Measurements from ENCODE around the gene HAUS3. TPM values are rescaled to one million over a fixed set of nuclear protein-coding genes. Genes with fewer than 3 reads are reported as not detected.

HAUS3 gene
- total and polyA plus RNA-seq, 2 of the 13 experiments (the other 11 are each of a cell fraction or from before 2014, with no cell fraction given): 3.9 to 12.6 TPM

GRCh38 chr4:2245787-2246275, 3.9 kb upstream of the HAUS3 start:
- peaks cover 34% of the 10 kb centered on the region for H3K4me1 ChIP-seq (ENCODE audit: insufficient read depth, low read length)
- in situ Hi-C loops (cut with HindIII; ENCODE audit: extremely low pct_ligation_motif_present, low pct_unique_long_range_greater_than_20kb): no loop called here
- H3K79me2 ChIP-seq (ENCODE audit: insufficient read depth, low read length): peaks cover 8% of the 10 kb centered on the region
- ATAC-seq (no peak), FAIRE-seq (no peak), DNase-seq (ENCODE audit: low spot score) (no peak)
- H3K4me3 ChIP-seq (replicated peaks in 1 of 3; ENCODE audit: insufficient read depth in 1 of 3, low read depth in 2 of 3, low read length in 3 of 3): no peak overlapping the region
- no peak overlapping the region for H2AFZ ChIP-seq (ENCODE audit: low read length)
- intact Hi-C loops (cut with micrococcal nuclease; ENCODE audit: unreplicated experiment): loop anchor here (10.0 kb wide), 1 partner anchor 219 kb away; the partner anchor contains the start of gene RNF4
- no TSS peak for BruUV-seq (replicated peaks)
- peaks cover 0 to 4% of the 10 kb centered on the region in 2 experiments; a peak in 2 of 5 replicates for H3K36me3 ChIP-seq (replicated peaks in 1 of 2; ENCODE audit: control insufficient read depth in 1 of 2, insufficient read depth in 2 of 2, low read length in 2 of 2)
- no peaks in the 10 kb centered on the region for H3K27me3 ChIP-seq (ENCODE audit: control insufficient read depth in 1 of 2, insufficient read depth in 2 of 2, low read length in 2 of 2)
- no peaks in the 10 kb centered on the region for H3K9me3 ChIP-seq (ENCODE audit: low read length)
- H3K4me2 ChIP-seq (ENCODE audit: low read depth, low read length): no peak overlapping the region
- TF ChIP-seq ZNF331 (CRISPR knock-in tag; IDR thresholded peaks at IDR 0.05) (no peak), ZNF33A (CRISPR knock-in tag; IDR thresholded peaks at IDR 0.05; ENCODE audit: borderline replicate concordance) (no peak), ELF4 (CRISPR knock-in tag; IDR thresholded peaks at IDR 0.05; ENCODE audit: borderline replicate concordance) (no peak), WIZ (CRISPR knock-in tag; IDR thresholded peaks at IDR 0.05) (no peak), BRF2 (CRISPR knock-in tag; IDR thresholded peaks at IDR 0.05) (no peak), ZNF333 (CRISPR knock-in tag; IDR thresholded peaks at IDR 0.05; ENCODE audit: borderline replicate concordance) (no peak), AHDC1 (CRISPR knock-in tag; IDR thresholded peaks at IDR 0.05; ENCODE audit: borderline replicate concordance) (no peak), ZNF253 (CRISPR knock-in tag; IDR thresholded peaks at IDR 0.05; ENCODE audit: borderline replicate concordance) (no peak), PRMT3 (CRISPR knock-in tag; IDR thresholded peaks at IDR 0.05; ENCODE audit: borderline replicate concordance, low read depth) (no peak), ZBTB7B (CRISPR knock-in tag; IDR thresholded peaks at IDR 0.05) (no peak)
- ChIA-PET CTCF (ENCODE audit: low intra/inter-chr PET ratio, low total read pairs) (no interaction called here), POLR2A (no interaction called here)
- WGBS (ENCODE audit: low lambda C conversion rate): 91% methylated on average over 7 of the region's 7 CpGs
- no peak overlapping the region for H3K9ac ChIP-seq (ENCODE audit: insufficient read depth, low read depth, low read length)
- no peaks in the 10 kb centered on the region for H4K20me1 ChIP-seq (ENCODE audit: insufficient read depth, low read length)
- no peak overlapping the region for H3K27ac ChIP-seq (ENCODE audit: extremely low read length, insufficient read depth, low read length)

Data from HepG2 (cell line).